Lung (tissue), 12 donors: ENCODE measurements around the gene CEP170B. TPM values are rescaled to one million over a fixed set of nuclear protein-coding genes. Genes with fewer than 3 reads are reported as not detected.

ENCODE experiments used
- ATAC-seq: fragments of 200-7000 bp; cut with Tn5 transposase; one replicate; pipeline ENCODE4 v1.9.1; 2020; ENCODE audit warnings: moderate number of reproducible peaks; ENCODE audit not compliant: insufficient read depth, low FRiP score
- DNase-seq, 3 donors: peaks; one replicate each; pipeline ENCODE4 v3.0.0-alpha.2; 2013 to 2017
- H3K27ac ChIP-seq, 2 donors: one replicate each; pipeline ENCODE4 v1.5.1; 2013; ENCODE audit warnings: mild to moderate bottlenecking in 2 of 2, moderate library complexity in 2 of 2, control low read depth in 1 of 2, inconsistent platforms in 1 of 2, low read depth in 1 of 2, low read length in 1 of 2
- H3K27me3 ChIP-seq, 3 donors: one replicate each; pipeline ENCODE4 v1.5.1; 2013; ENCODE audit warnings: low read length in 2 of 3; ENCODE audit not compliant: control insufficient read depth in 3 of 3, insufficient read depth in 3 of 3
- H3K36me3 ChIP-seq, 4 donors: one replicate each; pipeline ENCODE4 v1.5.1; 2013; ENCODE audit warnings: low read length in 4 of 4, mild to moderate bottlenecking in 1 of 4, moderate library complexity in 1 of 4; ENCODE audit not compliant: control insufficient read depth in 4 of 4, insufficient read depth in 4 of 4
- H3K4me1 ChIP-seq, 5 donors: one replicate each; pipeline ENCODE4 v1.5.1; 2013; ENCODE audit warnings: low read length in 5 of 5, mild to moderate bottlenecking in 2 of 5, moderate library complexity in 1 of 5; ENCODE audit not compliant: control insufficient read depth in 5 of 5, insufficient read depth in 5 of 5
- H3K4me3 ChIP-seq: one replicate; pipeline ENCODE4 v1.5.1; 2013; ENCODE audit warnings: mild to moderate bottlenecking, control low read depth, moderate library complexity
- H3K9ac ChIP-seq, 2 donors: one replicate each; pipeline ENCODE4 v1.5.1; 2013; ENCODE audit warnings: low read length in 2 of 2, control low read depth in 1 of 2; ENCODE audit not compliant: insufficient read depth in 1 of 2
- H3K9me3 ChIP-seq, 4 donors: one replicate each; pipeline ENCODE4 v1.5.1; 2013; ENCODE audit warnings: low read length in 3 of 4, mild to moderate bottlenecking in 1 of 4, moderate library complexity in 1 of 4; ENCODE audit not compliant: control insufficient read depth in 4 of 4, insufficient read depth in 3 of 4
- CTCF ChIP-seq: IDR thresholded peaks from 2 replicates; pipeline ENCODE4 v1.5.1; 2012; ENCODE audit warnings: mild to moderate bottlenecking; ENCODE audit errors: control extremely low read depth, extremely low read depth
- WGBS, 2 donors: extraction: QIAGEN DNeasy Blood & Tissue Kit; methylation state at CpG; one replicate each; pipeline ENCODE4 v1.1.7; 2013; 5-methylcytosine and 5-hydroxymethylcytosine counted together
- polyA plus RNA-seq, 2 donors: library from polyadenylated mRNA; stranded (reverse); fragments of 200-250 nt; gene quantifications; one replicate each; pipeline ENCODE4 v1.2.1, GENCODE V29; 2013
- total RNA-seq, 2 donors: library from RNA; depleted of rRNA in 1 of 2; stranded (reverse); fragments of >200 nt in 1 of 2; gene quantifications; one replicate each; pipeline ENCODE4 v1.2.1, GENCODE V29; 2014 to 2021
- donor health status: control.
- donor health status: control.
- donor health status: Bipolar disorder and iron deficiency.
- donor health status: healthy.
- donor health status: DM: yes; HTN: yes; CAD: no.

The CEP170B gene
- total and polyA plus RNA-seq, 4 donors, result 12.1 to 50.3 (median 15.1) TPM

GRCh38 chr14:104868060-104868740, 3.1 kb downstream of the CEP170B start:
- WGBS, 2 donors, result 92% methylated on average over 23 of the region's 23 CpGs
- ATAC-seq, result no peak

GRCh38 chr14:104868811-104869572, 3.9 kb downstream of the CEP170B start:
- no peak for TF ChIP-seq CTCF
- H3K27ac ChIP-seq, result no peak overlapping the region
- H3K4me1 ChIP-seq, result peaks cover 0 to 27% (median 8%) of the 10 kb centered on the region in 5 donors
- WGBS, 2 donors, result 91 to 95% methylated on average over 22 of the region's 22 CpGs
- ATAC-seq, result no peak
- no peak for DNase-seq
- H3K27me3 ChIP-seq, result peaks cover 0 to 7% (median 3%) of the 10 kb centered on the region in 3 donors
- H3K4me3 ChIP-seq, result no peak overlapping the region
- peaks cover 0 to 2% (median under 1%) of the 10 kb centered on the region in 4 donors for H3K36me3 ChIP-seq
- peaks cover 0 to 2% (median 0%) of the 10 kb centered on the region in 4 donors for H3K9me3 ChIP-seq
- H3K9ac ChIP-seq, result no peak overlapping the region

More at GRCh38 chr14:104868060-104868740, 3.1 kb downstream of the CEP170B start:
- Histone ChIP-seq H3K27me3 (peaks cover 0 to 13% (median 3%) of the 10 kb centered on the region in 3 donors), H3K9ac (no peak overlapping the region), H3K27ac (no peak overlapping the region), H3K4me3 (no peak overlapping the region), H3K4me1 (peaks cover 0 to 23% (median 9%) of the 10 kb centered on the region in 5 donors), H3K9me3 (peaks cover 0 to 2% (median 0%) of the 10 kb centered on the region in 4 donors), H3K36me3 (peaks cover 0 to 2% (median under 1%) of the 10 kb centered on the region in 4 donors)
- TF ChIP-seq CTCF, result no peak
- no peak for DNase-seq

GRCh38 chr14:104869669-104870367, 4.8 kb downstream of the CEP170B start:
- 96 to 97% methylated on average over 18 of the region's 18 CpGs for WGBS, 2 donors
- Histone ChIP-seq H3K9ac (no peak overlapping the region), H3K4me3 (no peak overlapping the region), H3K27ac (no peak overlapping the region), H3K9me3 (peaks cover 0 to 2% (median 0%) of the 10 kb centered on the region in 4 donors), H3K27me3 (no peaks in the 10 kb centered on the region), H3K36me3 (peaks cover 0 to 2% (median under 1%) of the 10 kb centered on the region in 4 donors), H3K4me1 (peaks cover 0 to 23% (median 5%) of the 10 kb centered on the region in 5 donors)
- no peak for ATAC-seq
- no peak for DNase-seq
- TF ChIP-seq CTCF, result no peak
